BLaER1 treated with 17β-estradiol and CSF1 and Interleukin-3, amounts not matched to agents 10 nM and 100 nM (cell line): ENCODE results near the gene SLC30A9.
A peak's percentile ranks its signal among the peaks of the same experiment; 100 is the strongest.

ENCODE experiments used
- H3K27ac ChIP-seq, 11 experiments: shearing (Covaris generic); formaldehyde crosslinking; 2 replicates each; pipeline ENCODE4 v1.8.1; 2022
- H3K27me3 ChIP-seq, 11 experiments: shearing (Covaris generic); formaldehyde crosslinking; 2 replicates each; pipeline ENCODE4 v1.8.1; 2022
- H3K36me3 ChIP-seq, 11 experiments: shearing (Covaris generic); formaldehyde crosslinking; 2 replicates each; pipeline ENCODE4 v1.8.1; 2022
- H3K4me1 ChIP-seq, 10 experiments: shearing (Covaris generic); formaldehyde crosslinking; 2 replicates each; pipeline ENCODE4 v1.8.1; 2022
- H3K4me2 ChIP-seq, 11 experiments: shearing (Covaris generic); formaldehyde crosslinking; 2 replicates each; pipeline ENCODE4 v1.8.1; 2022
- H3K4me3 ChIP-seq, 10 experiments: shearing (Covaris generic); formaldehyde crosslinking; 2 replicates each; pipeline ENCODE4 v1.8.1; 2022
- H3K9ac ChIP-seq, 11 experiments: shearing (Covaris generic); formaldehyde crosslinking; 2 replicates each; pipeline ENCODE4 v1.8.1; 2022
- H3K9me3 ChIP-seq, 11 experiments: shearing (Covaris generic); formaldehyde crosslinking; replicated peaks in 1 of 11; 2 replicates each; pipeline ENCODE4 v1.8.1; 2022
- H4K20me1 ChIP-seq, 11 experiments: shearing (Covaris generic); formaldehyde crosslinking; 2 replicates each; pipeline ENCODE4 v1.8.1; 2022
- Cebpa-rat ChIP-seq, 11 experiments: shearing (Covaris generic); IDR thresholded peaks; 2 replicates each; pipeline ENCODE4 v1.8.1; 2022

SLC30A9 gene

DNA sequence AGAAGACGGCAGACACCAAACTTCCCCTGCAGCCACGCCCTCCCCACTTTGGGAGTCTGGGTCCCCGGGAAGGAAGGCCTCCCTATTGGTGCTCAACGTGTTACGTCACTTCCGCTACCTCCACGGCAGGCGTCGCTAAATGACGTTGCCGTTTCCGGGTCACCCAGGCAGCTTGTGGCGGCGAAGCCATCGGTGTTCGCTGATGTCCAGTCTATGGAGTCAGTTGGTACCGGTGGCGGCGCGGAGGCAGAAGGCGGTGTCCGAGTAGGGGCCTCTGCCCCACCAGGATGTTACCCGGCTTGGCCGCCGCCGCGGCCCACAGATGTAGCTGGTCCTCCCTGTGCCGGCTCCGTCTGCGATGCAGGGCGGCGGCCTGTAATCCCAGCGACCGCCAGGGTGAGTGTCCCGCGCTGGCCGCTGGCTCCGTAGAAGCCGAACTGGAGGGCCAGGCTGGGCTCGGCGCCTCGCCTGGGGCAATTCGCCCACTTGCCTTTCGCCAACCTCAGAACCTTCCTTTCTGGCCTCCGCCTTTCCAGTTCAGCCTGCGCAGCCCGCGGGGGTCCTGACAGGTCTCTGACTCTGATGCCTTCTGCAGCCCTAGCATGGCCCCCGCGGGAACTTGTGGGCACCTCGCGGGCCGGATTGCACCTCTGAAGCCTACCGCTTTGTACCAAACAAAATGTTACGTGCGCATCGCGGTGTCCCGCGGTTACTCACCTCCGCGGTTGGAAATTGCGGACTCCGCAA is at the start of gene SLC30A9:
TSS of gene SLC30A9 (plus strand) at position 166 of the 747 bp plus-strand sequence. CDS start at position 288, 122 bp downstream.
- Histone ChIP-seq H4K20me1 (peaks cover 0 to 18% (median 5%) of the 10 kb centered on the region in 11 experiments; a peak in 8 of 22 replicates), H3K9me3 (no peaks in the 10 kb centered on the region), H3K27me3 (no peaks in the 10 kb centered on the region), H3K9ac (peak within 1 kb of the TSS; percentile 79 to 92 (median 89)), H3K4me2 (peak within 1 kb of the TSS; percentile 77 to 97 (median 93)), H3K27ac (peak within 1 kb of the TSS; percentile 79 to 92 (median 86)), H3K36me3 (no peaks in the 10 kb centered on the region), H3K4me1 (peaks cover 20 to 42% (median 23%) of the 10 kb centered on the region in 10 experiments), H3K4me3 (peak within 1 kb of the TSS; percentile 75 to 94 (median 84))
- TF ChIP-seq Cebpa-rat (IDR thresholded peaks at IDR 0.05): no peak

DNA sequence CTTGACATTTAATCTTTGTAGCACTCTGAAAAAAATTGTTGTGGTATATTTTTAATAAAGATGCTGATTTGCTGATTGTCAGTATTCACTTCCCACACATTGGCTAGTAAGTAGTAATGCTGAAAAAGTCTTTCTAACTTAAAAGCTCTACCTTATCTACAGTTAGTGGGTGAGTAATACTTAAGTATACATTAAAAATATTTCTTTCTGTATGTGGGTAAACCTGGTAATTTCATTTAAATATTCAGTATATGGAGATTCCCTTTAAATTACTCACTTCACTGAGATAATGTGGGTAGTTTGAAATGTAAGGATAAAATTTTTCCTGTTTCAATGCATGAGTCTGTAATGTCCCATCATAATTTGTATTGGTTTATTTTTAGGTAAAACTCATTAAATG is 49.5 kb upstream of the SLC30A9 start:
- no peaks in the 10 kb centered on the region for H3K27me3 ChIP-seq
- no peak overlapping the region for H3K4me2 ChIP-seq
- no peak overlapping the region for H3K4me3 ChIP-seq
- H3K4me1 ChIP-seq: peaks cover 18 to 41% (median 25%) of the 10 kb centered on the region in 10 experiments
- H4K20me1 ChIP-seq: peaks cover 12 to 87% (median 60%) of the 10 kb centered on the region in 11 experiments; a peak in 20 of 22 replicates
- TF ChIP-seq Cebpa-rat (IDR thresholded peaks at IDR 0.05): no peak
- H3K9ac ChIP-seq: no peak overlapping the region
- H3K9me3 ChIP-seq: no peaks in the 10 kb centered on the region
- H3K36me3 ChIP-seq: peaks cover 64 to 98% (median 80%) of the 10 kb centered on the region in 11 experiments
- no peak overlapping the region for H3K27ac ChIP-seq

DNA sequence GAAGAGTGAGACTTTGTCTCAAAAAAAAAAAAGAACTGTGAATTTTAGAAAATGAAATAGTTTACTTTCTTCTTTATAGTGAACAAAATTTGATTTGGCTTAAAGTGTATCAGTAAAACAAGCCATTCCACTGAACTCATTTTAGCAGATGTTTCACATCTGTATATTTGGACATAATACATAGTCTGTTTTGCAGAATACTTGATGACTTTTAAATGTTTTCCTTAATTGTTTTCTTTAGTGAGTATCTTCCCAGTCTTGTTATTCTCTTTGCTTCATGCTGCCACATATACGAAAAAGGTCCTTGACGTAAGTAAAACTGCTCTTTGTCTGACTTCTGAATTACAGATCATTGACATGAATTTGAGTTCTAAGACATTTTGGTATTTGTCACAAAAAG is 46.8 kb upstream of the SLC30A9 start:
- no peak for TF ChIP-seq Cebpa-rat (IDR thresholded peaks at IDR 0.05)
- Histone ChIP-seq H3K36me3 (peaks cover 86 to 100% (median 92%) of the 10 kb centered on the region in 11 experiments), H3K4me2 (no peak overlapping the region)

DNA sequence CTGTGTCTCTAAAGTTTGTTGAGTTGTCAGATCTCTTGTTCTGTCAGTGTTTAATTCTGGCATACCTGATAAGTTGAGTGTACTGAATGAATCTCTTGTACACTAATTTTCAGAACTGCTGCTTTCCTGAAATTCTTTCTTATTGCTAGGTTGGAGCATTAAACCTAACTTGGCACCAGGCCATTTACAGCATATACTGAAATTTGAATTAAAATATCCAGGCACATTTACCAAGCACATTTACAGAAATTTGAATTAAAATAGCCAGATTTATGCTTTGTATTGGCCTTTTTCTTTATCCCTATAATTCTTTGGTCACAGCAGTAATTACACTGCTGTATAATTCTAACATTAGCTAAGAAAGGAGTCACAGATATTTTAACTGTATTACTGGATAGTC is 46.2 kb upstream of the SLC30A9 start:
- H3K9ac ChIP-seq: no peak overlapping the region
- no peaks in the 10 kb centered on the region for H3K9me3 ChIP-seq
- no peak overlapping the region for H3K27ac ChIP-seq
- H3K36me3 ChIP-seq: peaks cover 81 to 100% (median 88%) of the 10 kb centered on the region in 11 experiments
- no peak overlapping the region for H3K4me3 ChIP-seq
- TF ChIP-seq Cebpa-rat (IDR thresholded peaks at IDR 0.05): no peak
- H4K20me1 ChIP-seq: peaks cover 4 to 61% (median 31%) of the 10 kb centered on the region in 11 experiments; a peak in 20 of 22 replicates
- peaks cover 0 to 9% (median 3%) of the 10 kb centered on the region in 10 experiments; a peak in 14 of 20 replicates for H3K4me1 ChIP-seq
- no peaks in the 10 kb centered on the region for H3K27me3 ChIP-seq
- H3K4me2 ChIP-seq: no peak overlapping the region

More for the DNA sequence above, 46.8 kb upstream of the SLC30A9 start:
- Histone ChIP-seq H3K9ac (no peak overlapping the region), H3K27ac (no peak overlapping the region), H3K4me3 (no peak overlapping the region), H3K4me1 (peaks cover 0 to 15% (median 7%) of the 10 kb centered on the region in 10 experiments; a peak in 15 of 20 replicates), H4K20me1 (peaks cover 6 to 67% (median 37%) of the 10 kb centered on the region in 11 experiments; a peak in 20 of 22 replicates), H3K9me3 (no peaks in the 10 kb centered on the region), H3K27me3 (no peaks in the 10 kb centered on the region)

DNA sequence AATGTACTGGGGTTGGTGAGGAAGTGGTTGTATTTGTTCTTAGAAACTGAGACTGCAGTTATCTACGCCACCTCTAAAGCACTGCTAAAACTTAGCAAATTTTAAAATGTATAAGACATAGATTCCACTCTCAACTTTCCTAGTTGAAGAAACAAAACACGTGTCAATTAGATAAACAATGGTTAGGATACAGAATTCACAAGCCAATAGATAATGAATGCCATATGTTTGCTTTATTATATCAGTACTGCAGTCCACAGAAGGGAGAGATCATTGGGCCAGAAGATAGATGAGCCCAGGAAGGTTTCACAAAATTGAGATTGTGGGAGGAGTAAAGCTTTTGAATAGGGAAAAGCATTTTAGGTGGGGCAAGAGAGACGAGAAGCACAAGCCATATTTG is 40.8 kb upstream of the SLC30A9 start:
- Histone ChIP-seq H3K4me1 (no peaks in the 10 kb centered on the region), H3K27me3 (no peaks in the 10 kb centered on the region), H3K9ac (no peak overlapping the region), H3K36me3 (peaks cover 82 to 100% (median 88%) of the 10 kb centered on the region in 11 experiments), H3K4me2 (no peak overlapping the region), H3K27ac (no peak overlapping the region), H4K20me1 (peaks cover 0 to 38% (median 10%) of the 10 kb centered on the region in 11 experiments; a peak in 11 of 22 replicates), H3K9me3 (no peaks in the 10 kb centered on the region), H3K4me3 (no peak overlapping the region)
- TF ChIP-seq Cebpa-rat (IDR thresholded peaks at IDR 0.05): no peak

DNA sequence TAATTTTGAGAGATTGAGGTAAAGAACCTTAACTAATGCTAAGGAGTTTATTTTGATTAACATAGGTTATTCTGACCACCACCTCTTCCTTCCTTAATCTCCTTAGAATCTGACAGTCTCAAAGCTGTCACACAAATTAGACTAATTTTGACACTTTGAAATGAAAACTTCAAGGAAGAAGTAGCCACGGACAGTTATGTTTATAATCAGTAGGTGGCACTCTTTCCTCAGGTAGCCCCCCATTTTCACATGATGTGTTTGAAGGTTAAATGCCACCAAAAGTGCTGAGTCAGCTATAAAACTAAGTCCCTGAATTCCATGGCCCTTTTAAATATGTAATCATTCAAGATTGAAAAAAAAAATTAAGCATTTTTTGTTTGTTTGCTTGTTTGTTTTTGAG is 32.7 kb upstream of the SLC30A9 start:
- Histone ChIP-seq H3K4me1 (no peaks in the 10 kb centered on the region), H3K9me3 (no peaks in the 10 kb centered on the region), H3K27ac (no peak overlapping the region), H4K20me1 (peaks cover 0 to 18% (median 7%) of the 10 kb centered on the region in 11 experiments; a peak in 8 of 22 replicates), H3K9ac (no peak overlapping the region), H3K27me3 (no peaks in the 10 kb centered on the region), H3K36me3 (peaks cover 29 to 67% (median 33%) of the 10 kb centered on the region in 11 experiments), H3K4me3 (no peak overlapping the region), H3K4me2 (no peak overlapping the region)
- no peak for TF ChIP-seq Cebpa-rat (IDR thresholded peaks at IDR 0.05)

DNA sequence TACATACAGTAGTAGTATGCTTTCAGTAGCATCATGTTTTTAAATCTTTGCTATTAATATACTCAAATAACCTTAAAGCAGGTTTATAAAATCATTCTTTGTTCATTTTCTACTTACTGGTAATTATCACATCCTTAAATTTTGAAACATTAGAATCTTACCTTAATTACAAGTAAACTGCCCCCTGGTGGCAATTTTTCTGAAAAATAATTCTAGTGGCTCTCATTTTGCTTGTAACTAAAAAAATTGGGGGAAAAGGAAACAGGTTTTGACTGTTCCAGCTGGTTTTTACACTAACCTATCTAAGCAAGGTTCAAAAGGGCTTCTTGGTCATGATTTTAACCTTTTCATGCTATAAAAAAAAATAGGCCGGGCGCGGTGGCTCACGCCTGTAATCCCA is 27.2 kb upstream of the SLC30A9 start:
- H3K4me1 ChIP-seq: no peaks in the 10 kb centered on the region
- TF ChIP-seq Cebpa-rat (IDR thresholded peaks at IDR 0.05): no peak

DNA sequence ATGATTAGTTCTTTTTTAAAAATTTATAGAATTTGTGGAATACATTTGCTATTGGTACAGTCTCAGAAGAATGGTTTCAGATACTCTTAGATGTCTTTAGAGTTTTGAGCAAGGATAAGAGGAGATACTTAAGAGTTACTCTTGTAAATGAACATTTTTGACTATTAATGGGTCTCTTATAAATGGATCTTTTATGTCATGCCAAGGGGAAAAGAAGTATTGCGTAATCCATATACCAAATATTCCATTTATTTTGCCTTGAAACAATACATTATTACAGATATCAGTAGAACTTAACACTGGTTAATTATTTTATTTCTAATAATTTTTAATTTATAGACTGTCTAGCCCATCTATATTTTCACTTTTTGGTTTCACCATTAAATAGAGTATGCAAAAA is 25.9 kb upstream of the SLC30A9 start:
- Histone ChIP-seq H3K36me3 (peaks cover 0 to 16% (median 5%) of the 10 kb centered on the region in 11 experiments; a peak in 6 of 22 replicates), H3K4me3 (no peak overlapping the region), H4K20me1 (no peaks in the 10 kb centered on the region), H3K27me3 (no peaks in the 10 kb centered on the region), H3K27ac (no peak overlapping the region), H3K9me3 (peaks cover 15 to 20% (median 17%) of the 10 kb centered on the region in 11 experiments), H3K4me2 (no peak overlapping the region), H3K4me1 (peaks cover 0 to 1% (median 0%) of the 10 kb centered on the region in 10 experiments; a peak in 1 of 20 replicates), H3K9ac (no peak overlapping the region)
- peak in 4 of 11 experiments; percentile 30 to 78 (median 44); a peak in 6 of 22 replicates for TF ChIP-seq Cebpa-rat (IDR thresholded peaks at IDR 0.05)

More for the DNA sequence above, 27.2 kb upstream of the SLC30A9 start:
- Histone ChIP-seq H3K4me2 (no peak overlapping the region), H3K9me3 (peaks cover 2 to 7% (median 4%) of the 10 kb centered on the region in 11 experiments; a peak in 18 of 22 replicates), H3K4me3 (no peak overlapping the region), H3K36me3 (peaks cover 0 to 26% (median under 1%) of the 10 kb centered on the region in 11 experiments; a peak in 6 of 22 replicates), H3K27me3 (no peaks in the 10 kb centered on the region), H4K20me1 (no peaks in the 10 kb centered on the region), H3K9ac (no peak overlapping the region), H3K27ac (no peak overlapping the region)

DNA sequence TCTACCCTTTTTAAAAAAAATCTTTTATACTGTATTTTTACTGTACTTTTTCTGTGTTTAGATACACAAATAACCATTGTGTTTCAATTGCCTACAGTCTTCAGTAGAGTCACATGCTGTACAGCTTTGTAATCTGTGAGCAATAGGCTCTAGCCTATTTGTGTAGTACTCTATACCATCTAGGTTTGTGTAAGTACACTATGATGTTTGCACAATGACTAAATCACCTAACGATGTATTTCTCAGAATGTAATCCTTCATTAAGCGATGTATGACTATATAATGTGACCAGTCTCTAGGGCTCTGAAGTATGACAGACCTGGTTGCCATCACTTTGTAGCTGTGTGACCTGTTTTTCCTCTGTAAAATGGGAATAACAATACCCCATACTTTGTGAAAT is 22.9 kb upstream of the SLC30A9 start:
- Histone ChIP-seq H4K20me1 (no peaks in the 10 kb centered on the region), H3K4me2 (no peak overlapping the region), H3K4me1 (peaks cover 0 to 9% (median 0%) of the 10 kb centered on the region in 10 experiments; a peak in 2 of 20 replicates), H3K4me3 (no peak overlapping the region), H3K36me3 (peaks cover 0 to 13% (median 0%) of the 10 kb centered on the region in 11 experiments; a peak in 2 of 22 replicates), H3K9me3 (peaks cover 19 to 31% (median 20%) of the 10 kb centered on the region in 11 experiments), H3K9ac (no peak overlapping the region), H3K27ac (no peak overlapping the region), H3K27me3 (no peaks in the 10 kb centered on the region)
- TF ChIP-seq Cebpa-rat (IDR thresholded peaks at IDR 0.05): no peak
